Mesenchymal stem cell (in vitro differentiated cells and primary cell): ENCODE data around the gene KIAA1328.

ENCODE experiments used
- DNase-seq: peaks from one replicate; pipeline ENCODE4 v3.0.0-alpha.2; 2013
- H2AFZ ChIP-seq: one replicate; pipeline ENCODE4 v1.6.1; 2013; ENCODE audit warnings: low read depth, mild to moderate bottlenecking, control low read depth, inconsistent platforms, low read length, moderate library complexity
- H2AK5ac ChIP-seq: 2 replicates; pipeline ENCODE4 v1.6.1; 2013; ENCODE audit warnings: low read length, moderate library complexity, mild to moderate bottlenecking, inconsistent platforms; ENCODE audit not compliant: severe bottlenecking
- H2BK120ac ChIP-seq: one replicate; pipeline ENCODE4 v1.6.1; 2013; ENCODE audit warnings: low read depth, mild to moderate bottlenecking, inconsistent platforms, low read length, moderate library complexity
- H2BK12ac ChIP-seq, 2 experiments: one replicate each; pipeline ENCODE4 v1.6.1; 2013; ENCODE audit warnings: inconsistent platforms in 2 of 2, low read length in 2 of 2, mild to moderate bottlenecking in 2 of 2, moderate library complexity in 2 of 2, control low read depth in 1 of 2
- H2BK15ac ChIP-seq: one replicate; pipeline ENCODE4 v1.6.1; 2013; ENCODE audit warnings: mild to moderate bottlenecking, low read depth, inconsistent platforms; ENCODE audit not compliant: poor library complexity, severe bottlenecking
- H2BK5ac ChIP-seq: 2 replicates; pipeline ENCODE4 v1.6.1; 2013; ENCODE audit warnings: low read depth, mild to moderate bottlenecking, low read length, control low read depth, inconsistent platforms; ENCODE audit not compliant: poor library complexity, severe bottlenecking
- H3K14ac ChIP-seq, 2 experiments: one replicate each; pipeline ENCODE4 v1.6.1; 2013; ENCODE audit warnings: inconsistent platforms in 2 of 2, low read length in 2 of 2, control low read depth in 1 of 2, mild to moderate bottlenecking in 1 of 2, moderate library complexity in 1 of 2
- H3K18ac ChIP-seq, 2 experiments: one replicate each; pipeline ENCODE4 v1.6.1; 2013; ENCODE audit warnings: inconsistent platforms in 2 of 2, low read length in 2 of 2, control low read depth in 1 of 2, low read depth in 1 of 2, mild to moderate bottlenecking in 1 of 2
- H3K23ac ChIP-seq, 2 experiments: one replicate each; pipeline ENCODE4 v1.6.1; 2013; ENCODE audit warnings: inconsistent platforms in 2 of 2, low read length in 2 of 2, mild to moderate bottlenecking in 2 of 2, moderate library complexity in 2 of 2, control low read depth in 1 of 2
- H3K27ac ChIP-seq: 2 replicates; pipeline ENCODE4 v1.5.1; 2013; ENCODE audit warnings: mild to moderate bottlenecking, moderate library complexity, low read length, control low read depth, inconsistent platforms; ENCODE audit not compliant: poor library complexity, severe bottlenecking
- H3K27me3 ChIP-seq, 2 experiments: 2 replicates each; pipeline versions ENCODE4 v1.6.1 to v1.7.0; 2013; ENCODE audit warnings: low read length in 2 of 2, mild to moderate bottlenecking in 2 of 2, moderate library complexity in 2 of 2, control low read depth in 1 of 2, inconsistent platforms in 1 of 2; ENCODE audit not compliant: control insufficient read depth in 1 of 2, insufficient read depth in 1 of 2
- H3K36me3 ChIP-seq, 2 experiments: 2 replicates each; pipeline versions ENCODE4 v1.6.1 to v1.7.0; 2013; ENCODE audit warnings: low read length in 2 of 2, control low read depth in 1 of 2, inconsistent platforms in 1 of 2, low read depth in 1 of 2, mild to moderate bottlenecking in 1 of 2; ENCODE audit not compliant: insufficient read depth in 2 of 2, control insufficient read depth in 1 of 2
- H3K4ac ChIP-seq, 2 experiments: one replicate each; pipeline ENCODE4 v1.6.1; 2013; ENCODE audit warnings: inconsistent platforms in 2 of 2, low read length in 2 of 2, mild to moderate bottlenecking in 2 of 2, moderate library complexity in 2 of 2, control low read depth in 1 of 2, low read depth in 1 of 2
- H3K4me1 ChIP-seq: 2 replicates; pipeline ENCODE4 v1.6.1; 2013; ENCODE audit warnings: low read depth, low read length, control low read depth; ENCODE audit not compliant: control insufficient read depth, insufficient read depth
- H3K4me2 ChIP-seq: 2 replicates; pipeline ENCODE4 v1.6.1; 2013; ENCODE audit warnings: low read length, mild to moderate bottlenecking, inconsistent platforms; ENCODE audit not compliant: poor library complexity, severe bottlenecking
- H3K4me3 ChIP-seq, 2 experiments: 2 replicates each; pipeline versions ENCODE4 v1.5.1 to v1.7.0; 2013; ENCODE audit warnings: low read length in 2 of 2, mild to moderate bottlenecking in 2 of 2, control low read depth in 1 of 2, low read depth in 1 of 2; ENCODE audit not compliant: insufficient read depth in 1 of 2
- H3K79me1 ChIP-seq: replicated peaks from 2 replicates; pipeline ENCODE4 v1.6.1; 2013; ENCODE audit warnings: mild to moderate bottlenecking, control low read depth, low read length, inconsistent platforms; ENCODE audit not compliant: poor library complexity, severe bottlenecking
- H3K9ac ChIP-seq: 2 replicates; pipeline ENCODE4 v1.7.0; 2013; ENCODE audit warnings: mild to moderate bottlenecking, low read length, moderate library complexity
- H3K9me3 ChIP-seq: 2 replicates; pipeline ENCODE4 v1.7.0; 2013; ENCODE audit warnings: mild to moderate bottlenecking, low read length; ENCODE audit not compliant: control insufficient read depth
- H4K8ac ChIP-seq: one replicate; pipeline ENCODE4 v1.6.1; 2013; ENCODE audit warnings: inconsistent platforms, mild to moderate bottlenecking, low read length, moderate library complexity
- H4K91ac ChIP-seq: one replicate; pipeline ENCODE4 v1.6.1; 2013; ENCODE audit warnings: mild to moderate bottlenecking, low read length, inconsistent platforms
- WGBS: methylation state at CpG from one replicate; pipeline ENCODE4 v1.1.7; 2013; ENCODE audit warnings: mixed read lengths; 5-methylcytosine and 5-hydroxymethylcytosine counted together

Gene KIAA1328

DNA sequence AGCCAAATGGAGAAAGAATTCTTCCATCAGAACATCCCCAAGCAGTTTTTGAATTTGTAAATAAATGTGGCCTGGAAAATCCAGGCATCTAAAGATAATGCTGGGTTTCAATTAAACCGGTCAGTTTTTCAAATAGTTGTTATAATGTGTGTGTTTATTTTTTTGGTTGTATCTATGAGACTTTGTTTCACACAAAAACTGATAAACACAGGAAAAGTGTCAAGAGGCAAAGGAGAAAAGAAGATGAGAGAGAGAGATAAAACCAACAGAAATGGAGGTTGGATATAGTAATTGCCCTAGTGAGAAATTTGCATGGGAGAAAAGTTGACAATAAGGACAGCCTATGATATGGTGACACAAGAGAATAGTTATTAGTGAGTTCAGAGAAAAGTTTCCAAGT lies 68.3 kb downstream of the KIAA1328 start:
- H3K4me3 ChIP-seq, result no peak overlapping the region
- H3K79me1 ChIP-seq, result no peaks in the 10 kb centered on the region
- no peak overlapping the region for H3K4ac ChIP-seq
- H3K36me3 ChIP-seq, result no peaks in the 10 kb centered on the region
- peaks cover 6% of the 10 kb centered on the region for H3K9me3 ChIP-seq
- H3K18ac ChIP-seq, result no peak overlapping the region
- H3K14ac ChIP-seq, result no peak overlapping the region
- no peak overlapping the region for H2AFZ ChIP-seq
- no peak overlapping the region for H4K91ac ChIP-seq
- 85% methylated on average over 1 of the region's 1 CpG for WGBS
- no peak overlapping the region for H3K23ac ChIP-seq
- no peak overlapping the region for H2BK15ac ChIP-seq
- no peak overlapping the region for H4K8ac ChIP-seq
- H2BK12ac ChIP-seq, result no peak overlapping the region
- H2BK120ac ChIP-seq, result no peak overlapping the region
- H3K27ac ChIP-seq, result no peak overlapping the region
- no peak overlapping the region for H3K9ac ChIP-seq
- H2BK5ac ChIP-seq, result no peak overlapping the region
- no peaks in the 10 kb centered on the region for H3K27me3 ChIP-seq
- no peaks in the 10 kb centered on the region for H3K4me1 ChIP-seq
- no peak overlapping the region for H3K4me2 ChIP-seq
- no peak overlapping the region for H2AK5ac ChIP-seq
- DNase-seq, result no peak

DNA sequence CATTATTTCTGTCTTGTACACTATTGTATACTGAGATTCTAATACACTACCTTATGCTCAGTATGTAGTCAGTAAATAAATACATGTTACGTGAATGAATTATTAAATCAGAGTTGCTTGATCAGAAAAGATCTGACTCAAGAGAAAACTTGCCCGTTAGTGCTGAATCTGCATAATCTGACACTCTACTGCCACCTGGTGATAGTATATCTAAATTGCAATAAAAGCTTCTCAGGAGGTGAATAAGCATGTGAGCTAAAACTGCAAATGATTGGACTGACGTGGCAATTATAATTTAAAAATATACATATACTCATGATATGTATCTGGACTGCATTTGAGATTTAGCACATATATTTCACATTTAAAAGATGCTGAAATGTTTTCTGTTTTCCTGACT lies 70.4 kb downstream of the KIAA1328 start:
- H3K18ac ChIP-seq, result no peak overlapping the region
- no peaks in the 10 kb centered on the region for H3K4me1 ChIP-seq
- no peak overlapping the region for H2AK5ac ChIP-seq
- H4K91ac ChIP-seq, result no peak overlapping the region
- H2BK5ac ChIP-seq, result no peak overlapping the region
- H2AFZ ChIP-seq, result no peak overlapping the region
- no peak overlapping the region for H3K14ac ChIP-seq
- peaks cover 6% of the 10 kb centered on the region for H3K9me3 ChIP-seq
- no peak overlapping the region for H2BK15ac ChIP-seq
- H3K9ac ChIP-seq, result no peak overlapping the region
- no peak overlapping the region for H4K8ac ChIP-seq
- no peak overlapping the region for H2BK120ac ChIP-seq
- WGBS, result no CpG with 5 or more reads among the region's 3 CpGs
- no peak overlapping the region for H3K27ac ChIP-seq
- no peak overlapping the region for H3K23ac ChIP-seq
- DNase-seq, result no peak
- H3K36me3 ChIP-seq, result no peaks in the 10 kb centered on the region
- no peak overlapping the region for H3K4ac ChIP-seq
- H2BK12ac ChIP-seq, result no peak overlapping the region
- no peaks in the 10 kb centered on the region for H3K79me1 ChIP-seq
- H3K27me3 ChIP-seq, result no peaks in the 10 kb centered on the region
- H3K4me2 ChIP-seq, result no peak overlapping the region
- H3K4me3 ChIP-seq, result no peak overlapping the region

DNA sequence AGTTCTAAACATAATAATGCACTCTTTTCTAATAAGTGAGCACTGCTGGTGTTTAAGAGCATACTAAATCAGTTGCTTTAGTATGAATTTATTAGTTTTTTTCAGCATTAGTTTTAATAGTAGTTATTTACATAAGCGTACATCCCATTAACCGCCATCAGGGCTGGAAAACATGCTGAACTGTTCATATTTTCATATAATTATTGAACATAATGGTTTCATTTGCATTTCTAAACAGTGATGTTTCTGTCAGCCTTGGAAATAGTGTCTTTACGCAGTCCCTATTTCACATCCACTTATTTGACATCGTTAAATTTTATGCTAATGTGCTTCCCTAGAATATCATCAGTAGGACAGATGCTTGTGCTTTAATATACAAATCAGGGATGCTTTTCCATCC lies 71.5 kb downstream of the KIAA1328 start:
- Histone ChIP-seq H3K36me3 (no peaks in the 10 kb centered on the region), H2BK120ac (no peak overlapping the region), H3K18ac (no peak overlapping the region), H3K4me2 (no peak overlapping the region), H4K8ac (no peak overlapping the region), H3K27me3 (no peaks in the 10 kb centered on the region), H3K4me1 (no peaks in the 10 kb centered on the region), H2BK5ac (no peak overlapping the region), H2BK12ac (no peak overlapping the region), H3K79me1 (no peaks in the 10 kb centered on the region), H3K4me3 (no peak overlapping the region), H3K23ac (no peak overlapping the region), H2AFZ (no peak overlapping the region), H4K91ac (no peak overlapping the region), H3K9ac (no peak overlapping the region), H3K9me3 (peaks cover 6% of the 10 kb centered on the region), H2AK5ac (no peak overlapping the region), H3K27ac (no peak overlapping the region), H3K4ac (no peak overlapping the region), H3K14ac (no peak overlapping the region), H2BK15ac (no peak overlapping the region)
- WGBS, result no CpG with 5 or more reads among the region's 4 CpGs
- DNase-seq, result no peak

DNA sequence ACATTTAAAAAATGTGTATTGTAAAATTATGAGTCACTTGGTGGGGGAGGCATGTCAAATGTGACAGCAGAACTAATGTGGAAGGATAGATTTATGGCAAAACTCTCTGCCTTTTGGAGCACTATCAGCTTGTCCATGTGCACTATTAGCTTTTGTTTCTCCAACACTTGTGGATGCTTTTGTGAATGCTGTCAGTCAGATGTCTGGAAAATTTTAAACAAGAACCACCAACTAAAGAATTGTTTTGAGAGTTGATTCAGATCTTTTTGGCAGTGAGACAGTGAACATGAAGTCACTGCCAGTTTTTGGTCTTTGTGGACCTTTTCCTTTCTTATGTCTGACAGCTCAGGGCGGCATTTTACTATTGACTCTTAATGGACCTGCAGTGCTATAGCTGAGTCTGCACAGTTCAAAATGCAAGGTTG lies 72.4 kb downstream of the KIAA1328 start:
- WGBS, result 100% methylated on average over 1 of the region's 1 CpG
- Histone ChIP-seq H2BK12ac (no peak overlapping the region), H3K79me1 (no peaks in the 10 kb centered on the region), H2BK5ac (no peak overlapping the region), H3K14ac (no peak overlapping the region), H3K18ac (no peak overlapping the region), H3K27ac (no peak overlapping the region), H2AK5ac (no peak overlapping the region), H3K4me2 (no peak overlapping the region), H3K4ac (no peak overlapping the region), H3K4me1 (no peaks in the 10 kb centered on the region), H3K9me3 (peaks cover 6% of the 10 kb centered on the region), H4K91ac (no peak overlapping the region), H3K9ac (no peak overlapping the region), H3K4me3 (no peak overlapping the region), H3K27me3 (no peaks in the 10 kb centered on the region), H2BK120ac (no peak overlapping the region), H2AFZ (no peak overlapping the region), H2BK15ac (no peak overlapping the region), H4K8ac (no peak overlapping the region), H3K36me3 (no peaks in the 10 kb centered on the region), H3K23ac (no peak overlapping the region)
- no peak for DNase-seq
